WI38 (cell line): ENCODE results near the gene LEMD3.

Experiments
- H3K4me3 ChIP-seq: 2 replicates; pipeline ENCODE4 v1.5.1; 2011; ENCODE audit warnings: low read depth, mild to moderate bottlenecking, control low read depth, low read length
- CTCF ChIP-seq: IDR thresholded peaks from 2 replicates; pipeline ENCODE4 v1.5.1; 2012; ENCODE audit warnings: low read depth, mild to moderate bottlenecking, control low read depth, low read length

Gene LEMD3

GRCh38 chr12:65169320-65170208, at the start of gene LEMD3:
Gene LEMD3, plus strand, starts transcription at chr12:65169583. Its CDS starts 14 bp downstream, at chr12:65169597.
- H3K4me3 ChIP-seq, result peak within 1 kb of the TSS; percentile 92
- TF ChIP-seq CTCF, result no peak

GRCh38 chr12:65121049-65121955, 48.1 kb upstream of the LEMD3 start, which contains the start of gene WIF1:
Gene WIF1, minus strand, starts transcription at chr12:65121305. Its CDS starts 114 bp downstream, at chr12:65121191.
- peak within 1 kb of the TSS; percentile 33 for H3K4me3 ChIP-seq
- peak; percentile 19; the same call in 1 of the 2 replicates for TF ChIP-seq CTCF

- no peak overlapping the region for H3K4me3 ChIP-seq
- no peak for TF ChIP-seq CTCF
Observed at GRCh38 chr12:65121956-65122469, 47.4 kb upstream of the LEMD3 start.

GRCh38 chr12:65122703-65123102, 46.7 kb upstream of the LEMD3 start:
- H3K4me3 ChIP-seq, result no peak overlapping the region
- no peak for TF ChIP-seq CTCF

GRCh38 chr12:65123435-65124063, 45.8 kb upstream of the LEMD3 start:
- TF ChIP-seq CTCF, result peak; percentile 66
- no peak overlapping the region for H3K4me3 ChIP-seq

- no peak for TF ChIP-seq CTCF
- H3K4me3 ChIP-seq, result no peak overlapping the region
Observed at GRCh38 chr12:65125247-65125646, 44.1 kb upstream of the LEMD3 start.
